Neuron (in vitro differentiated cells): ENCODE results near the gene ELANE.

Source experiments
- H2AFZ ChIP-seq: one replicate; pipeline ENCODE4 v1.6.1; 2013; ENCODE audit warnings: low read depth, mild to moderate bottlenecking, inconsistent platforms, low read length, moderate library complexity
- H3K27me3 ChIP-seq: one replicate; pipeline ENCODE4 v1.6.1; 2013; ENCODE audit warnings: low read length; ENCODE audit not compliant: insufficient read depth
- H3K36me3 ChIP-seq: one replicate; pipeline ENCODE4 v1.6.1; 2013; ENCODE audit warnings: low read length; ENCODE audit not compliant: insufficient read depth
- H3K4me1 ChIP-seq: one replicate; pipeline ENCODE4 v1.6.1; 2013; ENCODE audit warnings: low read length; ENCODE audit not compliant: insufficient read depth
- H3K4me3 ChIP-seq: 2 replicates; pipeline ENCODE4 v1.5.1; 2013; ENCODE audit warnings: mild to moderate bottlenecking, low read length, moderate library complexity
- H3K9me3 ChIP-seq: one replicate; pipeline ENCODE4 v1.6.1; 2013; ENCODE audit warnings: low read length

The ELANE gene

DNA sequence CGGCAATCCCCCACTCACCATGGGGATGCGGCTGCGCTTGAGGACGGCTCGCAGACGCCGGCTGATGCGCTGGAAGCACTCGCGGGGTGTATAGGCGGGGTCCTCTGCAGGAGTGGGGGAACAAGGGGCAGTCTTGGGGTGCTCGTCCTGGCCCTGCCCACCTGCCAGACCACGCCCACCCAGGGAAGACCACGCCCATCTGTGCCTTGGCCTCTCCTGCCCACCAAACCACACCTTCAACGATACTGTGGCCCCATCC lies 47.9 kb downstream of the ELANE start:
- Histone ChIP-seq H2AFZ (no peak overlapping the region), H3K4me3 (no peak overlapping the region), H3K27me3 (no peaks in the 10 kb centered on the region), H3K9me3 (no peaks in the 10 kb centered on the region), H3K36me3 (peaks cover 27% of the 10 kb centered on the region), H3K4me1 (peaks cover 7% of the 10 kb centered on the region)

- Histone ChIP-seq H2AFZ (no peak overlapping the region), H3K36me3 (peaks cover 27% of the 10 kb centered on the region), H3K4me3 (no peak overlapping the region), H3K27me3 (no peaks in the 10 kb centered on the region), H3K4me1 (peaks cover 7% of the 10 kb centered on the region), H3K9me3 (no peaks in the 10 kb centered on the region)
Observed at GRCh38 chr19:900302-901111, 48.4 kb downstream of the ELANE start.

GRCh38 chr19:901216-902092 lies 49.4 kb downstream of the ELANE start:
- no peaks in the 10 kb centered on the region for H3K9me3 ChIP-seq
- no peak overlapping the region for H2AFZ ChIP-seq
- no peaks in the 10 kb centered on the region for H3K27me3 ChIP-seq
- H3K4me3 ChIP-seq: no peak overlapping the region
- peaks cover 7% of the 10 kb centered on the region for H3K4me1 ChIP-seq
- peaks cover 23% of the 10 kb centered on the region for H3K36me3 ChIP-seq

- peaks cover 17% of the 10 kb centered on the region for H3K36me3 ChIP-seq
- no peaks in the 10 kb centered on the region for H3K9me3 ChIP-seq
- H2AFZ ChIP-seq: no peak overlapping the region
- no peaks in the 10 kb centered on the region for H3K27me3 ChIP-seq
- H3K4me3 ChIP-seq: no peak overlapping the region
- H3K4me1 ChIP-seq: peaks cover 7% of the 10 kb centered on the region
Observed at GRCh38 chr19:902093-902370, 49.9 kb downstream of the ELANE start.

DNA sequence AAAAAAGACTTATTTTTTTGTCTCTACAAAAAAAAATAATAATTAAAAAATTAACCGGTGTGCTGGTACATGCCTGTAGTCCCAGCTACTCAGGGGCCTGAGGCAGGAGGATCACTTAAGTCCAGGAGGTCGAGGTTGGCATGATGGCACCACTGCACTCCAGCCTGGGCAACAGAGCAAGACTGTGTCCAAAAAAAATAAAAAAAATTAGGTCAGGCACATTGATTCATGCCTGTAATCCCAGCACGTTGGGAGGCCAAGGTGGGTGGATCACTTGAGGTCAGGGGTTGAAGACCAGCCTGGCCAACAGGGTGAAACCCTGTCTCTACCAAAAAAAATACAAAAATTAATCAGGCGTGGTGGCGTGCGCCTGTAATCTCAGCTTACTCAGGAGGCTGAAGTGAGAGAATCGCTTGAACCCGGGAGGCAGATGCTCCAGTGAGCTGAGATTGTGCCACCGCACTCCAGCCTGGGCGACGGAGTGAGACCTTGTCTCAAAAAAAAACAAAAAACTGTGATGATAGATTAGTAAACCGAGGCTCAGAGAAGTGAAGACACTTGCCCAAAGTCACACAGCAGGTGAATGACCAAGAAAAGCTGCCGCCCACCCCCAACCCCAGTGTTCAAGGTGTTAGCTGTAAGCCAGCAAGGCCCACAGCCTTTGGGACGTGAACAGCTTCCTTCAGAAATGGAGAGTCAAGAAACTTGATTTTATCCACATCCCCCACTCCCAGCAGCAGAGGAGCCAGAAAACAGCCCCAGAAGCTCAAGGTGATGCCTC lies 50.5 kb downstream of the ELANE start:
- peaks cover 7% of the 10 kb centered on the region for H3K4me1 ChIP-seq
- no peak overlapping the region for H3K4me3 ChIP-seq
- H3K9me3 ChIP-seq: no peaks in the 10 kb centered on the region
- no peaks in the 10 kb centered on the region for H3K27me3 ChIP-seq
- H2AFZ ChIP-seq: no peak overlapping the region
- H3K36me3 ChIP-seq: peaks cover 15% of the 10 kb centered on the region

DNA sequence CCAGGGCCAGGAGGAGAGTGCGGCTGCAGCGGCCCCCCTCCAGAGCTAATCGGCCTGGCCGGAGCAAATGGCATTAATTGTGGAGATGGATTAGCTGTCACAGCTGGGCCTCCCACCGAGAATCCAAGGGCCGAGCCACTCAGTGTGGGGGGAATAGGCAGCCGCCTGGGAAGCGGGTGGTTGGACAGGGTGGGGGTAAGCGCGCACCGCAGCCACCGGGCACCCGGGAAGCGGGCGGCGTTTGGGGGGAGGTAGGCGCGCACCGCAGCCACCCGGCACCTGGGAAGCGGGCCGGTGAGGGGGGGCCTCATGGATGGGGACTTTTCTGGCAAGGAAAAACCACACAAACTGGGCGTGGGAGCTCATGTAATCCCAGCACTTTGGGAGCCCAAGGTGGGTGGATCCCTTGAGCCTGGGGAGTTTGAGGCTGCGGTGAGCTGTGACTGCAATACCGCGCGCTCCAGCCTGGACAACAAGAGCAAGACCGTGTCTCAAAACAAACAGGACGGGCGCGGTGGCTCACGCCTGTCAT lies 51.2 kb downstream of the ELANE start:
- H3K36me3 ChIP-seq: peaks cover 15% of the 10 kb centered on the region
- no peaks in the 10 kb centered on the region for H3K9me3 ChIP-seq
- H2AFZ ChIP-seq: no peak overlapping the region
- peaks cover 7% of the 10 kb centered on the region for H3K4me1 ChIP-seq
- H3K4me3 ChIP-seq: no peak overlapping the region
- H3K27me3 ChIP-seq: no peaks in the 10 kb centered on the region

DNA sequence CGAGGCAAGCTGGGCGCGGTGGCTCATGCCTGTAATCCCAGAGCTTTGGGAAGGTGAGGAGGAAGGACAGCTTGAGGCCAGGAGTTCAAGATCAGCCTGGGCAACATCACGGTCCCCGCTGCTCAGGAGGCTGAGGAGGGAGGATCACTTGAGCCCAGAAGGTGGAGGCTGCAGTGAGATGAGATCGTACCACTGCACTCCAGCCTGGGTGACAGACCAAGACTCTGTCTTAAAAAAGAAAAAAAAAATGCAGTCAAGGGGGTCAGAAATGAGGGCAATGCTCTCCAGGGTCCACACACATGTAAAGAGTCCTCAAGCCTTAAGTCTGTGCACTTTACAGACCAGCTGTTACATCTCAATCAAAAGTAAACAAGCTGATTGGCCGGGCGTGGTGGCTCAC lies 52.4 kb downstream of the ELANE start:
- Histone ChIP-seq H3K4me3 (no peak overlapping the region), H3K36me3 (peaks cover 11% of the 10 kb centered on the region)

More for the DNA sequence above, 52.4 kb downstream of the ELANE start:
- Histone ChIP-seq H3K27me3 (no peaks in the 10 kb centered on the region), H3K9me3 (no peaks in the 10 kb centered on the region), H2AFZ (no peak overlapping the region), H3K4me1 (no peaks in the 10 kb centered on the region)
